Neuronal stem cell (in vitro differentiated cells): ENCODE results near the gene PTPRG.
A peak's percentile ranks its signal among the peaks of the same experiment; 100 is the strongest.

ENCODE experiments used
- DNase-seq: peaks from one replicate; pipeline ENCODE4 v3.0.0-alpha.2; 2013; ENCODE audit warnings: low spot score
- H2AFZ ChIP-seq: one replicate; pipeline ENCODE4 v1.6.1; 2013; ENCODE audit warnings: mild to moderate bottlenecking, low read length, inconsistent platforms
- H2AK5ac ChIP-seq: 2 replicates; pipeline ENCODE4 v1.6.1; 2013; ENCODE audit warnings: low read depth, mild to moderate bottlenecking, inconsistent platforms, low read length, moderate library complexity, mixed read lengths
- H2BK120ac ChIP-seq: 2 replicates; pipeline ENCODE4 v1.6.1; 2013; ENCODE audit warnings: low read depth, mild to moderate bottlenecking, inconsistent platforms, low read length, moderate library complexity, mixed read lengths
- H2BK12ac ChIP-seq: one replicate; pipeline ENCODE4 v1.6.1; 2013; ENCODE audit warnings: low read length, inconsistent platforms
- H2BK15ac ChIP-seq: 2 replicates; pipeline ENCODE4 v1.6.1; 2013; ENCODE audit warnings: mild to moderate bottlenecking, low read length, inconsistent platforms, mixed read lengths
- H2BK5ac ChIP-seq: one replicate; pipeline ENCODE4 v1.6.1; 2013; ENCODE audit warnings: inconsistent platforms, mild to moderate bottlenecking, low read length, moderate library complexity
- H3K14ac ChIP-seq: one replicate; pipeline ENCODE4 v1.6.1; 2013; ENCODE audit warnings: low read length, inconsistent platforms
- H3K18ac ChIP-seq: 2 replicates; pipeline ENCODE4 v1.6.1; 2013; ENCODE audit warnings: low read length, inconsistent platforms
- H3K23ac ChIP-seq: 2 replicates; pipeline ENCODE4 v1.6.1; 2013; ENCODE audit warnings: low read depth, mild to moderate bottlenecking, mixed read lengths, low read length, inconsistent platforms; ENCODE audit not compliant: poor library complexity
- H3K27ac ChIP-seq: replicated peaks from 3 replicates; pipeline ENCODE4 v1.5.1; 2013; ENCODE audit warnings: low read length, inconsistent platforms
- H3K27me3 ChIP-seq, 3 experiments: 2 replicates each; pipeline ENCODE4 v1.6.1; 2013; ENCODE audit warnings: low read length in 3 of 3, mild to moderate bottlenecking in 2 of 3, inconsistent platforms in 1 of 3, low read depth in 1 of 3, mixed read lengths in 1 of 3, moderate library complexity in 1 of 3; ENCODE audit not compliant: control insufficient read depth in 3 of 3, insufficient read depth in 3 of 3
- H3K36me3 ChIP-seq, 2 donors: replicated peaks in 1 of 2; 2 replicates each; pipeline ENCODE4 v1.6.1; 2013; ENCODE audit warnings: low read length in 2 of 2; ENCODE audit not compliant: control insufficient read depth in 2 of 2, insufficient read depth in 2 of 2
- H3K4ac ChIP-seq: 2 replicates; pipeline ENCODE4 v1.6.1; 2013; ENCODE audit warnings: inconsistent platforms, mild to moderate bottlenecking, low read length, moderate library complexity
- H3K4me1 ChIP-seq, 2 donors: 1 replicate in 1 of 2; 2 replicates in 1 of 2; pipeline ENCODE4 v1.6.1; 2013; ENCODE audit warnings: low read length in 2 of 2, low read depth in 1 of 2; ENCODE audit not compliant: control insufficient read depth in 2 of 2, insufficient read depth in 1 of 2
- H3K4me2 ChIP-seq: one replicate; pipeline ENCODE4 v1.6.1; 2013; ENCODE audit warnings: mild to moderate bottlenecking, low read length, inconsistent platforms; ENCODE audit not compliant: insufficient read depth, poor library complexity, severe bottlenecking
- H3K4me3 ChIP-seq, 2 donors: 2 replicates each; pipeline ENCODE4 v1.5.1; 2013; ENCODE audit warnings: low read length in 2 of 2, mild to moderate bottlenecking in 2 of 2, inconsistent platforms in 1 of 2, moderate library complexity in 1 of 2
- H3K79me1 ChIP-seq: one replicate; pipeline ENCODE4 v1.6.1; 2013; ENCODE audit warnings: low read depth, mild to moderate bottlenecking, inconsistent platforms, low read length, moderate library complexity
- H3K9ac ChIP-seq: one replicate; pipeline ENCODE4 v1.6.1; 2013; ENCODE audit warnings: mild to moderate bottlenecking, low read depth, low read length, inconsistent platforms; ENCODE audit not compliant: poor library complexity
- H3K9me3 ChIP-seq, 2 donors: replicated peaks in 1 of 2; 2 replicates each; pipeline versions ENCODE3 to v1.6.1; 2013; ENCODE audit warnings: low read length in 2 of 2, mild to moderate bottlenecking in 2 of 2, inconsistent platforms in 1 of 2, low read depth in 1 of 2, mixed read lengths in 1 of 2, moderate library complexity in 1 of 2; ENCODE audit not compliant: control insufficient read depth in 2 of 2, insufficient read depth in 1 of 2
- H4K8ac ChIP-seq: one replicate; pipeline ENCODE4 v1.6.1; 2013; ENCODE audit warnings: low read depth, mild to moderate bottlenecking, inconsistent platforms, low read length, moderate library complexity
- H4K91ac ChIP-seq: one replicate; pipeline ENCODE4 v1.6.1; 2013; ENCODE audit warnings: low read length, low read depth, mild to moderate bottlenecking, inconsistent platforms; ENCODE audit not compliant: poor library complexity
- WGBS, 2 donors: extraction: QIAGEN DNeasy Blood & Tissue Kit; methylation state at CpG; one replicate each; pipeline ENCODE4 v1.1.7; 2013; ENCODE audit warnings: missing lambda C conversion rate in 2 of 2, mixed read lengths in 1 of 2; ENCODE audit not compliant: insufficient read length in 2 of 2, insufficient replicate concordance in 1 of 2; ENCODE audit errors: extremely low coverage in 2 of 2; 5-methylcytosine and 5-hydroxymethylcytosine counted together

The PTPRG gene

GRCh38 chr3:62220616-62221015 is 659.2 kb downstream of the PTPRG start:
- no peak overlapping the region for H4K8ac ChIP-seq
- no peaks in the 10 kb centered on the region for H3K27me3 ChIP-seq
- no peak overlapping the region for H2BK120ac ChIP-seq
- H3K9ac ChIP-seq: no peak overlapping the region
- H3K14ac ChIP-seq: no peak overlapping the region
- no peak overlapping the region for H3K4me3 ChIP-seq
- H3K4me1 ChIP-seq: peaks cover 0 to 12% of the 10 kb centered on the region in 2 donors
- H4K91ac ChIP-seq: no peak overlapping the region
- DNase-seq: no peak
- no peak overlapping the region for H2BK15ac ChIP-seq
- H3K9me3 ChIP-seq: no peaks in the 10 kb centered on the region
- H3K23ac ChIP-seq: no peak overlapping the region
- no peak overlapping the region for H2AK5ac ChIP-seq
- no peaks in the 10 kb centered on the region for H3K79me1 ChIP-seq
- no peak overlapping the region for H3K4ac ChIP-seq
- peaks cover 4 to 11% of the 10 kb centered on the region in 2 donors for H3K36me3 ChIP-seq
- H3K18ac ChIP-seq: no peak overlapping the region
- H3K27ac ChIP-seq: no peak overlapping the region
- H3K4me2 ChIP-seq: no peak overlapping the region
- no peak overlapping the region for H2BK5ac ChIP-seq
- no peak overlapping the region for H2AFZ ChIP-seq
- no peak overlapping the region for H2BK12ac ChIP-seq

GRCh38 chr3:62225051-62225450 is 663.7 kb downstream of the PTPRG start:
- no peak overlapping the region for H2BK120ac ChIP-seq
- H2BK12ac ChIP-seq: no peak overlapping the region
- H3K9ac ChIP-seq: no peak overlapping the region
- no peak overlapping the region for H2AK5ac ChIP-seq
- DNase-seq: no peak
- no peak overlapping the region for H2AFZ ChIP-seq
- WGBS, 2 donors: no CpG with 5 or more reads among the region's 2 CpGs
- no peak overlapping the region for H4K8ac ChIP-seq
- H3K79me1 ChIP-seq: no peaks in the 10 kb centered on the region
- H3K14ac ChIP-seq: no peak overlapping the region
- H2BK5ac ChIP-seq: no peak overlapping the region
- H3K36me3 ChIP-seq: peaks cover 0 to 3% of the 10 kb centered on the region in 2 donors
- no peak overlapping the region for H3K4me3 ChIP-seq
- H4K91ac ChIP-seq: no peak overlapping the region
- no peaks in the 10 kb centered on the region for H3K9me3 ChIP-seq
- no peak overlapping the region for H3K23ac ChIP-seq
- H3K18ac ChIP-seq: no peak overlapping the region
- H3K4ac ChIP-seq: no peak overlapping the region
- H3K27ac ChIP-seq: no peak overlapping the region
- H3K4me1 ChIP-seq: peaks cover 9 to 14% of the 10 kb centered on the region in 2 donors
- H3K4me2 ChIP-seq: no peak overlapping the region
- H3K27me3 ChIP-seq: no peaks in the 10 kb centered on the region
- H2BK15ac ChIP-seq: no peak overlapping the region

- Histone ChIP-seq H2BK120ac (no peak overlapping the region), H3K23ac (no peak overlapping the region), H3K4me1 (peaks cover 7 to 9% of the 10 kb centered on the region in 2 donors), H2BK12ac (no peak overlapping the region), H3K9me3 (no peaks in the 10 kb centered on the region), H3K9ac (no peak overlapping the region), H3K18ac (peak overlapping the region; percentile 55), H2AK5ac (no peak overlapping the region), H3K4me2 (no peak overlapping the region), H3K4me3 (peak overlapping the region in 1 of 2 donors; percentile 59), H2BK15ac (no peak overlapping the region), H3K4ac (no peak overlapping the region), H3K14ac (no peak overlapping the region), H3K27ac (no peak overlapping the region), H2AFZ (no peak overlapping the region), H3K36me3 (peaks cover 0 to 2% of the 10 kb centered on the region in 2 donors), H4K91ac (no peak overlapping the region), H3K79me1 (no peaks in the 10 kb centered on the region), H4K8ac (no peak overlapping the region), H3K27me3 (no peaks in the 10 kb centered on the region), H2BK5ac (no peak overlapping the region)
- DNase-seq: no peak
- no CpG with 5 or more reads among the region's 6 CpGs for WGBS, 2 donors
Measured at GRCh38 chr3:62226601-62227339, 665.4 kb downstream of the PTPRG start.

- Histone ChIP-seq H3K9me3 (no peaks in the 10 kb centered on the region), H2AFZ (no peak overlapping the region), H3K9ac (no peak overlapping the region), H2BK15ac (no peak overlapping the region), H3K4me1 (peaks cover 12 to 13% of the 10 kb centered on the region in 2 donors), H4K8ac (no peak overlapping the region), H3K27me3 (no peaks in the 10 kb centered on the region), H3K27ac (no peak overlapping the region), H4K91ac (no peak overlapping the region), H2BK120ac (no peak overlapping the region), H3K79me1 (no peaks in the 10 kb centered on the region), H2AK5ac (no peak overlapping the region), H3K4ac (no peak overlapping the region), H3K4me3 (no peak overlapping the region), H2BK5ac (no peak overlapping the region), H3K4me2 (no peak overlapping the region), H3K23ac (no peak overlapping the region), H2BK12ac (no peak overlapping the region), H3K18ac (no peak overlapping the region), H3K36me3 (peaks cover 0 to 2% of the 10 kb centered on the region in 2 donors), H3K14ac (no peak overlapping the region)
- DNase-seq: no peak
- no CpG with 5 or more reads among the region's 3 CpGs for WGBS, 2 donors
Measured at GRCh38 chr3:62228467-62228866, 667.1 kb downstream of the PTPRG start.
